Fibroblast of lung (primary cell): ENCODE measurements around the gene WNT8A.

Source experiments
- CTCF ChIP-seq, 2 donors: IDR thresholded peaks in 1 of 2; conservative IDR thresholded peaks in 1 of 2; 1 replicate in 1 of 2; 2 replicates in 1 of 2; pipeline ENCODE4 v1.5.1; 2011 to 2012; ENCODE audit warnings: low read length in 2 of 2, control low read depth in 1 of 2, inconsistent platforms in 1 of 2, low read depth in 1 of 2, mild to moderate bottlenecking in 1 of 2
- EZH2 ChIP-seq: IDR thresholded peaks from 2 replicates; pipeline ENCODE4 v1.5.1; 2012; ENCODE audit warnings: low read length, control low read depth, mild to moderate bottlenecking; ENCODE audit errors: missing control alignments

- no peak for TF ChIP-seq EZH2
- TF ChIP-seq CTCF (conservative IDR thresholded peaks at IDR 0.05 in 1 of 2, IDR thresholded peaks at IDR 0.05 in 1 of 2; ENCODE audit: low read depth in 1 of 2, low read length in 2 of 2): no peak
These were observed 12.5 kb downstream of the WNT8A start for GRCh38 chr5:138096363-138096762.
